K562 (cell line): Measurements from ENCODE around the gene TMC2.

Experiments used
- CTCF ChIP-seq, 3 experiments: IDR thresholded peaks in 2 of 3; conservative IDR thresholded peaks in 1 of 3; 2 replicates each; pipeline ENCODE4 v1.5.1; 2011 to 2012; ENCODE audit warnings: low read length in 3 of 3, mild to moderate bottlenecking in 3 of 3, control low read depth in 2 of 3, improper control_type of control experiment in 1 of 3, inconsistent platforms in 1 of 3, low read depth in 1 of 3, mixed read lengths in 1 of 3, moderate library complexity in 1 of 3; ENCODE audit not compliant: insufficient read depth in 2 of 3
- GABPA ChIP-seq: fragments of 200-800 bp; sonication (Bioruptor generic); conservative IDR thresholded peaks from 2 replicates; pipeline ENCODE4 v1.6.1; 2016; ENCODE audit warnings: low read depth, missing genetic modification characterization, missing compliant biosample characterization
- NCOA1 ChIP-seq: fragments of 450-650 bp; IDR thresholded peaks from 2 replicates; pipeline ENCODE4 v1.6.1; 2016; ENCODE audit warnings: low read depth
- POLR2A ChIP-seq: fragments of 450-650 bp; conservative IDR thresholded peaks from 2 replicates; pipeline ENCODE4 v1.6.1; 2016
- PREB ChIP-seq: sonication (generic); formaldehyde crosslinking; IDR thresholded peaks from 2 replicates; pipeline ENCODE4 v1.8.1; 2023; ENCODE audit warnings: mild to moderate bottlenecking, missing genetic modification reagents
- RCOR1 ChIP-seq, 2 experiments: IDR thresholded peaks; 2 replicates each; pipeline ENCODE4 v1.6.1; 2012; ENCODE audit warnings: low read depth in 2 of 2, low read length in 2 of 2, borderline replicate concordance in 1 of 2, improper control_type of control experiment in 1 of 2
- SMARCC2 ChIP-seq: fragments of 450-650 bp; IDR thresholded peaks from 2 replicates; pipeline ENCODE4 v1.6.1; 2017; ENCODE audit warnings: antibody characterized with exemption, moderate library complexity, mild to moderate bottlenecking, low read depth

DNA sequence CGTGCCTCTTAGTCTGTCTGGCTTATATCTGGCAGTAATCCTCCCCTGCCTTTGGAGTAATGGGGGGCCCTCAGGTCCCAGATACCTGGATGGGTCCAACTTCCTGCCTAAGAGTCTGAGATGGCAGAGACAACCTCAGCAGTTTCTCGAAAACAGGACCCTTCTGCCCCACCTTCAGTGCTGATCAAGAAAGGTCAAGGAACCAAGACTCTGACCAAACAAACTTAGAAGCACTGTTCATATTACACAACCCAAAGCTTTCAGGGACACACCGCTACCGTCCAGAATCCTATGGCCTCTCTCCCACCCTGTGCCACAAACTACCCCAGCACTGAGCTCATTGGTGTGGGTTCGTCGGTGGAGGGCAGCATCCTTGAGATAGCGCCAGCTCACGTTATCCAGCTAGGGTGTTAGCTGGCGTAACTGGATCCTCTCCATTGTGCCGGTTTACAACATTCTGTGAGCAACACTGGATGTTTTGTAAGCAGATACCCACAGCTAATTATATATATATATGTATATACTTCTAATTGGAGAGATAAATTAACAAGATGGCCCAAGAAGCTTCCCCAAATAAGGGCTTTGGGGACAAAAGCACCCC is 7.6 kb upstream of the TMC2 start:
- TF ChIP-seq GABPA (no peak), PREB (CRISPR knock-in tag) (no peak), RCOR1 (IDR thresholded peaks at IDR 0.05; ENCODE audit: borderline replicate concordance in 1 of 2, low read depth in 2 of 2, low read length in 2 of 2) (no peak), POLR2A (no peak), NCOA1 (no peak), SMARCC2 (no peak), CTCF (IDR thresholded peaks at IDR 0.05 in 2 of 3, conservative IDR thresholded peaks at IDR 0.05 in 1 of 3; ENCODE audit: insufficient read depth in 2 of 3, low read depth in 1 of 3, low read length in 3 of 3) (no peak)
